ENCODE measurements around the gene PARD3B. TPM values are rescaled to one million over a fixed set of nuclear protein-coding genes. Genes with fewer than 3 reads are reported as not detected.
A peak's percentile ranks its signal among the peaks of the same experiment; 100 is the strongest.

Gene PARD3B
- total RNA-seq, 1 donor from 2014 or later: 23.8 TPM

- no peak for ATAC-seq
- Histone ChIP-seq H3K9me3 (no peaks in the 10 kb centered on the region), H3K27me3 (ENCODE audit: low read depth) (no peaks in the 10 kb centered on the region), H3K36me3 (no peaks in the 10 kb centered on the region), H3K27ac (no peak overlapping the region), H3K4me1 (peaks cover 6% of the 10 kb centered on the region), H3K4me3 (no peak overlapping the region)
- no peak for DNase-seq
- TF ChIP-seq CTCF (IDR thresholded peaks at IDR 0.05): no peak
- intact Hi-C loops (cut with DNase I): no loop called here
Measured at GRCh38 chr2:204654669-204655068, 109.4 kb downstream of the PARD3B start.

GRCh38 chr2:204655101-204655500 is 109.8 kb downstream of the PARD3B start:
- peaks cover 6% of the 10 kb centered on the region for H3K4me1 ChIP-seq
- H3K9me3 ChIP-seq: no peaks in the 10 kb centered on the region
- no peaks in the 10 kb centered on the region for H3K36me3 ChIP-seq
- ATAC-seq: peak; percentile 19 to 39
- TF ChIP-seq CTCF (IDR thresholded peaks at IDR 0.05): no peak
- H3K27me3 ChIP-seq (ENCODE audit: low read depth): no peaks in the 10 kb centered on the region
- no peak for DNase-seq
- no peak overlapping the region for H3K4me3 ChIP-seq
- intact Hi-C loops (cut with DNase I): no loop called here
- no peak overlapping the region for H3K27ac ChIP-seq

GRCh38 chr2:204655626-204656025 is 110.4 kb downstream of the PARD3B start:
- no peaks in the 10 kb centered on the region for H3K27me3 ChIP-seq (ENCODE audit: low read depth)
- no peaks in the 10 kb centered on the region for H3K9me3 ChIP-seq
- no peak for DNase-seq
- no peaks in the 10 kb centered on the region for H3K36me3 ChIP-seq
- peaks cover 6% of the 10 kb centered on the region for H3K4me1 ChIP-seq
- H3K27ac ChIP-seq: no peak overlapping the region
- TF ChIP-seq CTCF (IDR thresholded peaks at IDR 0.05): no peak
- no peak for ATAC-seq
- H3K4me3 ChIP-seq: no peak overlapping the region
- intact Hi-C loops (cut with DNase I): no loop called here

GRCh38 chr2:204657024-204657423 is 111.7 kb downstream of the PARD3B start:
- intact Hi-C loops (cut with DNase I): no loop called here
- Histone ChIP-seq H3K4me3 (no peak overlapping the region), H3K4me1 (peaks cover 6% of the 10 kb centered on the region), H3K27ac (no peak overlapping the region), H3K36me3 (no peaks in the 10 kb centered on the region), H3K27me3 (ENCODE audit: low read depth) (no peaks in the 10 kb centered on the region), H3K9me3 (no peaks in the 10 kb centered on the region)
- TF ChIP-seq CTCF (IDR thresholded peaks at IDR 0.05): no peak
- DNase-seq (no peak), ATAC-seq (no peak)

- Histone ChIP-seq H3K36me3 (no peaks in the 10 kb centered on the region), H3K9me3 (no peaks in the 10 kb centered on the region), H3K27me3 (ENCODE audit: low read depth) (no peaks in the 10 kb centered on the region), H3K27ac (no peak overlapping the region), H3K4me3 (no peak overlapping the region), H3K4me1 (peaks cover 4% of the 10 kb centered on the region)
- intact Hi-C loops (cut with DNase I): no loop called here
- no peak for DNase-seq
- ATAC-seq: no peak
- no peak for TF ChIP-seq CTCF (IDR thresholded peaks at IDR 0.05)
Measured at GRCh38 chr2:204662956-204663355, 117.7 kb downstream of the PARD3B start.

Measured in lower lobe of right lung (tissue), 2 donors.